Measurements from ENCODE around the gene HTRA2. TPM values are rescaled to one million over a fixed set of nuclear protein-coding genes. Genes with fewer than 3 reads are reported as not detected.
"Not testable (repeated sequence)": the region's sequence is repeated elsewhere in the genome, so short reads cannot be mapped to it uniquely, and the experiment has no call there.

Gene HTRA2
- total RNA-seq, 1 donor from 2014 or later: 31.4 TPM

- ATAC-seq (no peak), DNase-seq (no peak)
- no peak overlapping the region for H3K4me3 ChIP-seq
- H3K4me1 ChIP-seq: peaks cover 3% of the 10 kb centered on the region
- intact Hi-C loops (cut with DNase I): no loop called here
- H3K27ac ChIP-seq: no peak overlapping the region
- H3K27me3 ChIP-seq: no peaks in the 10 kb centered on the region
- TF ChIP-seq, protein P1, sequence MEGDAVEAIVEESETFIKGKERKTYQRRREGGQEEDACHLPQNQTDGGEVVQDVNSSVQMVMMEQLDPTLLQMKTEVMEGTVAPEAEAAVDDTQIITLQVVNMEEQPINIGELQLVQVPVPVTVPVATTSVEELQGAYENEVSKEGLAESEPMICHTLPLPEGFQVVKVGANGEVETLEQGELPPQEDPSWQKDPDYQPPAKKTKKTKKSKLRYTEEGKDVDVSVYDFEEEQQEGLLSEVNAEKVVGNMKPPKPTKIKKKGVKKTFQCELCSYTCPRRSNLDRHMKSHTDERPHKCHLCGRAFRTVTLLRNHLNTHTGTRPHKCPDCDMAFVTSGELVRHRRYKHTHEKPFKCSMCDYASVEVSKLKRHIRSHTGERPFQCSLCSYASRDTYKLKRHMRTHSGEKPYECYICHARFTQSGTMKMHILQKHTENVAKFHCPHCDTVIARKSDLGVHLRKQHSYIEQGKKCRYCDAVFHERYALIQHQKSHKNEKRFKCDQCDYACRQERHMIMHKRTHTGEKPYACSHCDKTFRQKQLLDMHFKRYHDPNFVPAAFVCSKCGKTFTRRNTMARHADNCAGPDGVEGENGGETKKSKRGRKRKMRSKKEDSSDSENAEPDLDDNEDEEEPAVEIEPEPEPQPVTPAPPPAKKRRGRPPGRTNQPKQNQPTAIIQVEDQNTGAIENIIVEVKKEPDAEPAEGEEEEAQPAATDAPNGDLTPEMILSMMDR (IDR thresholded peaks at IDR 0.05): no peak
- H3K9me3 ChIP-seq: no peaks in the 10 kb centered on the region
- no peaks in the 10 kb centered on the region for H3K36me3 ChIP-seq
These were observed 28.8 kb downstream of the HTRA2 start for GRCh38 chr2:74558284-74559230.

DNA sequence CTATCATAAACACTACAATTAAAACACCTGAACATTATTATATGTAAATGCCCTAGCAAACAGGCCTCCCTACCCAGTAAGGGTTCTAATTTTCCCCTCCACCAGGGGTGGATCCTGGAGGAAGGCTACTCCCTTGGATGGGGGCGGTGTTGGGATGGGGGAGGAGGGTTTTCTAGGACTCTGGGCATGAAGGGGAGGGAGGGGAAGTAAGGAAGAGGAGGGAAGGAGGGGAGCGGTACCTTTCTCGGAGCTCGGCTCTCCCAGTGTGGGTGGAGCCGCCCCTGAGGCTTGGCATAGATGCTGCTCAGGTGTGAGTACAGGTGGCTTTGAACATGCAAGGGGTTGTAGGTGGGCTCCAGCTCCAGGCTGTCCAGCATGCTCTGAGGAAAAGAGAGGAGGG, 30.2 kb downstream of the HTRA2 start:
- ATAC-seq: no peak
- intact Hi-C loops (cut with DNase I): no loop called here
- no peak overlapping the region for H3K27ac ChIP-seq
- no peaks in the 10 kb centered on the region for H3K9me3 ChIP-seq
- H3K36me3 ChIP-seq: no peaks in the 10 kb centered on the region
- DNase-seq: no peak
- H3K4me3 ChIP-seq: no peak overlapping the region
- H3K27me3 ChIP-seq: no peaks in the 10 kb centered on the region
- H3K4me1 ChIP-seq: no peaks in the 10 kb centered on the region
- TF ChIP-seq, protein P1 (IDR thresholded peaks at IDR 0.05): no peak

- H3K9me3 ChIP-seq: no peaks in the 10 kb centered on the region
- intact Hi-C loops (cut with DNase I): no loop called here
- no peaks in the 10 kb centered on the region for H3K27me3 ChIP-seq
- no peaks in the 10 kb centered on the region for H3K36me3 ChIP-seq
- no peak for DNase-seq
- no peaks in the 10 kb centered on the region for H3K4me1 ChIP-seq
- TF ChIP-seq, protein P1 (IDR thresholded peaks at IDR 0.05): no peak
- no peak overlapping the region for H3K27ac ChIP-seq
- no peak for ATAC-seq
- H3K4me3 ChIP-seq: no peak overlapping the region
These were observed 30.9 kb downstream of the HTRA2 start for GRCh38 chr2:74560591-74560990.

DNA sequence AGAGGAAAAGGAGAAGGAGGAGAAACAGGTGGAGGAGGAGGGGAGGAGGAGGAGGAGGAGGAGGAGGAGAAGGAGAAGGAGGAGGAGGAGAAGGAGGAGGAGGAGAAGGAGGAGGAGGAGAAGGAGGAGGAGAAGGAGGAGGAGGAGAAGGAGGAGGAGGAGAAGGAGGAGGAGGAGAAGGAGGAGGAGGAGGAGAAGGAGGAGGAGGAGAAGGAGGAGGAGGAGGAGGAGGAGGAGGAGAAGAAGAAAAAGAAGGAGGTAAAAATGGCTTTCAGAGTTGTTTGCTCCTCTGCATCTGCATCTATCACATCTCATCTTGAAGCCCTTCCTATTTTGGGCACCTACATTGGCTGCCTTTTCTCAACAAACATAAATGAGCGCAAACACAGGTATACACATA, 31.3 kb downstream of the HTRA2 start:
- H3K4me1 ChIP-seq; intact Hi-C loops (cut with DNase I); H3K4me3 ChIP-seq; H3K36me3 ChIP-seq; H3K27ac ChIP-seq; H3K27me3 ChIP-seq; DNase-seq; H3K9me3 ChIP-seq; ATAC-seq: not testable (repeated sequence)

- no peak overlapping the region for H3K27ac ChIP-seq
- no peak for DNase-seq
- no peak for ATAC-seq
- TF ChIP-seq, protein P1 (IDR thresholded peaks at IDR 0.05): no peak
- H3K27me3 ChIP-seq: no peaks in the 10 kb centered on the region
- intact Hi-C loops (cut with DNase I): no loop called here
- H3K4me3 ChIP-seq: no peak overlapping the region
- H3K9me3 ChIP-seq: no peaks in the 10 kb centered on the region
- H3K36me3 ChIP-seq: no peaks in the 10 kb centered on the region
- peaks cover 4% of the 10 kb centered on the region for H3K4me1 ChIP-seq
These were observed 32.5 kb downstream of the HTRA2 start for GRCh38 chr2:74562126-74562775.

- H3K27me3 ChIP-seq: no peaks in the 10 kb centered on the region
- ATAC-seq: no peak
These were observed 34.5 kb downstream of the HTRA2 start for GRCh38 chr2:74564222-74564621.

More at GRCh38 chr2:74564222-74564621, 34.5 kb downstream of the HTRA2 start:
- intact Hi-C loops (cut with DNase I): no loop called here
- TF ChIP-seq, protein P1 (IDR thresholded peaks at IDR 0.05): no peak
- H3K27ac ChIP-seq: no peak overlapping the region
- no peaks in the 10 kb centered on the region for H3K9me3 ChIP-seq
- no peaks in the 10 kb centered on the region for H3K36me3 ChIP-seq
- DNase-seq: no peak
- H3K4me1 ChIP-seq: peaks cover 4% of the 10 kb centered on the region
- no peak overlapping the region for H3K4me3 ChIP-seq
